ENCODE data around the gene ACAP3. TPM values are rescaled to one million over a fixed set of nuclear protein-coding genes. Genes with fewer than 3 reads are reported as not detected.

Gene ACAP3
- total RNA-seq, 1 experiment from 2014 or later, result 67.6 TPM

GRCh38 chr1:1296070-1297061 lies 11.4 kb downstream of the ACAP3 start:
- Histone ChIP-seq H3K4me3 (ENCODE audit: low read depth, low read length, poor library complexity, severe bottlenecking) (no peak overlapping the region), H3K27ac (ENCODE audit: low read depth, low read length, poor library complexity, severe bottlenecking) (no peak overlapping the region), H3K4me1 (ENCODE audit: insufficient read depth, low read length, poor library complexity, severe bottlenecking) (no peaks in the 10 kb centered on the region), H3K9me3 (ENCODE audit: low read depth, low read length, poor library complexity, severe bottlenecking) (no peaks in the 10 kb centered on the region), H3K27me3 (replicated peaks; ENCODE audit: insufficient read depth, low read depth, low read length, poor library complexity) (no peaks in the 10 kb centered on the region), H3K36me3 (ENCODE audit: insufficient read depth, low read length, poor library complexity, severe bottlenecking) (peaks cover 3% of the 10 kb centered on the region)
- ChIA-PET CTCF (no interaction called here), POLR2A (ENCODE audit: low non-redundant PET) (no interaction called here)
- BruUV-seq (replicated peaks), result no TSS peak
- TF ChIP-seq CTCF (conservative IDR thresholded peaks at IDR 0.05; ENCODE audit: low read depth, low read length) (no peak), EZH2 (IDR thresholded peaks at IDR 0.05; ENCODE audit: borderline replicate concordance, low read depth, low read length, poor library complexity, severe bottlenecking) (no peak)
- intact Hi-C loops (cut with micrococcal nuclease; ENCODE audit: unreplicated experiment), result no loop called here
- DNase-seq (ENCODE audit: low spot score), result no peak

- TF ChIP-seq CTCF (conservative IDR thresholded peaks at IDR 0.05; ENCODE audit: low read depth, low read length) (no peak), EZH2 (IDR thresholded peaks at IDR 0.05; ENCODE audit: borderline replicate concordance, low read depth, low read length, poor library complexity, severe bottlenecking) (no peak)
- H3K9me3 ChIP-seq (ENCODE audit: low read depth, low read length, poor library complexity, severe bottlenecking), result no peaks in the 10 kb centered on the region
- intact Hi-C loops (cut with micrococcal nuclease; ENCODE audit: unreplicated experiment), result no loop called here
- no TSS peak for BruUV-seq (replicated peaks)
- H3K4me1 ChIP-seq (ENCODE audit: insufficient read depth, low read length, poor library complexity, severe bottlenecking), result no peaks in the 10 kb centered on the region
- H3K4me3 ChIP-seq (ENCODE audit: low read depth, low read length, poor library complexity, severe bottlenecking), result no peak overlapping the region
- ChIA-PET POLR2A (ENCODE audit: low non-redundant PET) (no interaction called here), CTCF (no interaction called here)
- peaks cover 3% of the 10 kb centered on the region for H3K36me3 ChIP-seq (ENCODE audit: insufficient read depth, low read length, poor library complexity, severe bottlenecking)
- no peaks in the 10 kb centered on the region for H3K27me3 ChIP-seq (replicated peaks; ENCODE audit: insufficient read depth, low read depth, low read length, poor library complexity)
- no peak for DNase-seq (ENCODE audit: low spot score)
- H3K27ac ChIP-seq (ENCODE audit: low read depth, low read length, poor library complexity, severe bottlenecking), result no peak overlapping the region
These were observed 12.4 kb downstream of the ACAP3 start for GRCh38 chr1:1295154-1295923.

- H3K36me3 ChIP-seq (ENCODE audit: insufficient read depth, low read length, poor library complexity, severe bottlenecking), result peaks cover 3% of the 10 kb centered on the region
- ChIA-PET CTCF (no interaction called here), POLR2A (ENCODE audit: low non-redundant PET) (no interaction called here)
- no peak overlapping the region for H3K27ac ChIP-seq (ENCODE audit: low read depth, low read length, poor library complexity, severe bottlenecking)
- H3K27me3 ChIP-seq (replicated peaks; ENCODE audit: insufficient read depth, low read depth, low read length, poor library complexity), result no peaks in the 10 kb centered on the region
- no peak for TF ChIP-seq CTCF (conservative IDR thresholded peaks at IDR 0.05; ENCODE audit: low read depth, low read length)
- no peak for TF ChIP-seq EZH2 (IDR thresholded peaks at IDR 0.05; ENCODE audit: borderline replicate concordance, low read depth, low read length, poor library complexity, severe bottlenecking)
- BruUV-seq (replicated peaks), result no TSS peak
- intact Hi-C loops (cut with micrococcal nuclease; ENCODE audit: unreplicated experiment), result no loop called here
- no peak overlapping the region for H3K4me3 ChIP-seq (ENCODE audit: low read depth, low read length, poor library complexity, severe bottlenecking)
- no peaks in the 10 kb centered on the region for H3K4me1 ChIP-seq (ENCODE audit: insufficient read depth, low read length, poor library complexity, severe bottlenecking)
- no peak for DNase-seq (ENCODE audit: low spot score)
- no peaks in the 10 kb centered on the region for H3K9me3 ChIP-seq (ENCODE audit: low read depth, low read length, poor library complexity, severe bottlenecking)
These were observed 13.4 kb downstream of the ACAP3 start for GRCh38 chr1:1294250-1294890.
